ENCODE measurements around the gene WWP2. TPM values are rescaled to one million over a fixed set of nuclear protein-coding genes. Genes with fewer than 3 reads are reported as not detected.
"Not testable (repeated sequence)": the region's sequence is repeated elsewhere in the genome, so short reads cannot be mapped to it uniquely, and the experiment has no call there.

The WWP2 gene
- polyA plus RNA-seq, 1 donor from 2014 or later, result 11.9 TPM

GRCh38 chr16:69951017-69951671 lies 189.0 kb downstream of the WWP2 start, which contains the start of gene CLEC18A:
Gene CLEC18A (plus strand): TSS chr16:69951334. CDS start chr16:69951367, 33 bp downstream.
- not testable (repeated sequence) for H3F3A ChIP-seq (ENCODE audit: insufficient read depth, low read length, poor library complexity, severe bottlenecking); H3K27me3 ChIP-seq (ENCODE audit: insufficient read depth, low read depth, low read length); H2AFZ ChIP-seq (ENCODE audit: low read depth, low read length); H3K27ac ChIP-seq (ENCODE audit: low read length); H3K4me2 ChIP-seq (ENCODE audit: low read length); H3K4me3 ChIP-seq (ENCODE audit: low read length); H4K20me1 ChIP-seq (ENCODE audit: insufficient read depth); H3K9ac ChIP-seq (ENCODE audit: low read length); H3K36me3 ChIP-seq (ENCODE audit: insufficient read depth, low read length); H3K79me2 ChIP-seq (replicated peaks; ENCODE audit: insufficient read depth, low read length); H3K9me3 ChIP-seq (ENCODE audit: low read length); H3K9me2 ChIP-seq (ENCODE audit: insufficient read depth, low read length)

- H3K9me2 ChIP-seq (ENCODE audit: insufficient read depth, low read length); H2AFZ ChIP-seq (ENCODE audit: low read depth, low read length); H3F3A ChIP-seq (ENCODE audit: insufficient read depth, low read length, poor library complexity, severe bottlenecking); H3K27ac ChIP-seq (ENCODE audit: low read length); H3K4me2 ChIP-seq (ENCODE audit: low read length); H3K79me2 ChIP-seq (replicated peaks; ENCODE audit: insufficient read depth, low read length); H3K9me3 ChIP-seq (ENCODE audit: low read length); H3K4me3 ChIP-seq (ENCODE audit: low read length); H3K27me3 ChIP-seq (ENCODE audit: insufficient read depth, low read depth, low read length); H3K36me3 ChIP-seq (ENCODE audit: insufficient read depth, low read length); H4K20me1 ChIP-seq (ENCODE audit: insufficient read depth); H3K9ac ChIP-seq (ENCODE audit: low read length): not testable (repeated sequence)
Observed at GRCh38 chr16:69951672-69952031, 189.5 kb downstream of the WWP2 start.

GRCh38 chr16:69952116-69952515 lies 190.0 kb downstream of the WWP2 start:
- not testable (repeated sequence) for H3K9ac ChIP-seq (ENCODE audit: low read length); H3K4me2 ChIP-seq (ENCODE audit: low read length); H2AFZ ChIP-seq (ENCODE audit: low read depth, low read length); H3K4me3 ChIP-seq (ENCODE audit: low read length); H3K27me3 ChIP-seq (ENCODE audit: insufficient read depth, low read depth, low read length); H3K36me3 ChIP-seq (ENCODE audit: insufficient read depth, low read length); H3K27ac ChIP-seq (ENCODE audit: low read length); H3K9me2 ChIP-seq (ENCODE audit: insufficient read depth, low read length); H3F3A ChIP-seq (ENCODE audit: insufficient read depth, low read length, poor library complexity, severe bottlenecking); H3K79me2 ChIP-seq (replicated peaks; ENCODE audit: insufficient read depth, low read length); H3K9me3 ChIP-seq (ENCODE audit: low read length); H4K20me1 ChIP-seq (ENCODE audit: insufficient read depth)

GRCh38 chr16:69952572-69953355 lies 190.6 kb downstream of the WWP2 start:
- H3K4me2 ChIP-seq (ENCODE audit: low read length); H3K36me3 ChIP-seq (ENCODE audit: insufficient read depth, low read length); H3K9ac ChIP-seq (ENCODE audit: low read length); H3K4me3 ChIP-seq (ENCODE audit: low read length); H4K20me1 ChIP-seq (ENCODE audit: insufficient read depth); H2AFZ ChIP-seq (ENCODE audit: low read depth, low read length); H3K27me3 ChIP-seq (ENCODE audit: insufficient read depth, low read depth, low read length); H3K9me3 ChIP-seq (ENCODE audit: low read length); H3K79me2 ChIP-seq (replicated peaks; ENCODE audit: insufficient read depth, low read length); H3K27ac ChIP-seq (ENCODE audit: low read length); H3F3A ChIP-seq (ENCODE audit: insufficient read depth, low read length, poor library complexity, severe bottlenecking); H3K9me2 ChIP-seq (ENCODE audit: insufficient read depth, low read length): not testable (repeated sequence)

GRCh38 chr16:69954241-69954640 lies 192.1 kb downstream of the WWP2 start:
- H4K20me1 ChIP-seq (ENCODE audit: insufficient read depth); H3K27ac ChIP-seq (ENCODE audit: low read length); H3K4me3 ChIP-seq (ENCODE audit: low read length); H3K4me2 ChIP-seq (ENCODE audit: low read length); H3K9me2 ChIP-seq (ENCODE audit: insufficient read depth, low read length); H3K79me2 ChIP-seq (replicated peaks; ENCODE audit: insufficient read depth, low read length); H3K27me3 ChIP-seq (ENCODE audit: insufficient read depth, low read depth, low read length); H3K36me3 ChIP-seq (ENCODE audit: insufficient read depth, low read length); H3K9me3 ChIP-seq (ENCODE audit: low read length); H3F3A ChIP-seq (ENCODE audit: insufficient read depth, low read length, poor library complexity, severe bottlenecking); H2AFZ ChIP-seq (ENCODE audit: low read depth, low read length); H3K9ac ChIP-seq (ENCODE audit: low read length): not testable (repeated sequence)

- H3K4me2 ChIP-seq (ENCODE audit: low read length); H3K9me3 ChIP-seq (ENCODE audit: low read length); H3K27me3 ChIP-seq (ENCODE audit: insufficient read depth, low read depth, low read length); H3K4me3 ChIP-seq (ENCODE audit: low read length); H3K79me2 ChIP-seq (replicated peaks; ENCODE audit: insufficient read depth, low read length); H3K27ac ChIP-seq (ENCODE audit: low read length); H3K9me2 ChIP-seq (ENCODE audit: insufficient read depth, low read length); H4K20me1 ChIP-seq (ENCODE audit: insufficient read depth); H2AFZ ChIP-seq (ENCODE audit: low read depth, low read length); H3F3A ChIP-seq (ENCODE audit: insufficient read depth, low read length, poor library complexity, severe bottlenecking); H3K9ac ChIP-seq (ENCODE audit: low read length); H3K36me3 ChIP-seq (ENCODE audit: insufficient read depth, low read length): not testable (repeated sequence)
Observed at GRCh38 chr16:69963312-69963711, 201.2 kb downstream of the WWP2 start.

- H3K9ac ChIP-seq (ENCODE audit: low read length); H3K4me3 ChIP-seq (ENCODE audit: low read length); H2AFZ ChIP-seq (ENCODE audit: low read depth, low read length); H3F3A ChIP-seq (ENCODE audit: insufficient read depth, low read length, poor library complexity, severe bottlenecking); H3K9me3 ChIP-seq (ENCODE audit: low read length); H3K36me3 ChIP-seq (ENCODE audit: insufficient read depth, low read length); H3K79me2 ChIP-seq (replicated peaks; ENCODE audit: insufficient read depth, low read length); H4K20me1 ChIP-seq (ENCODE audit: insufficient read depth); H3K4me2 ChIP-seq (ENCODE audit: low read length); H3K27ac ChIP-seq (ENCODE audit: low read length); H3K27me3 ChIP-seq (ENCODE audit: insufficient read depth, low read depth, low read length); H3K9me2 ChIP-seq (ENCODE audit: insufficient read depth, low read length): not testable (repeated sequence)
Observed at GRCh38 chr16:69964960-69965660, 203.0 kb downstream of the WWP2 start.

GRCh38 chr16:69965661-69966054 lies 203.5 kb downstream of the WWP2 start:
- H3K9me3 ChIP-seq (ENCODE audit: low read length); H3K4me2 ChIP-seq (ENCODE audit: low read length); H3K27ac ChIP-seq (ENCODE audit: low read length); H3K9ac ChIP-seq (ENCODE audit: low read length); H2AFZ ChIP-seq (ENCODE audit: low read depth, low read length); H3F3A ChIP-seq (ENCODE audit: insufficient read depth, low read length, poor library complexity, severe bottlenecking); H3K36me3 ChIP-seq (ENCODE audit: insufficient read depth, low read length); H3K27me3 ChIP-seq (ENCODE audit: insufficient read depth, low read depth, low read length); H3K9me2 ChIP-seq (ENCODE audit: insufficient read depth, low read length); H4K20me1 ChIP-seq (ENCODE audit: insufficient read depth); H3K4me3 ChIP-seq (ENCODE audit: low read length); H3K79me2 ChIP-seq (replicated peaks; ENCODE audit: insufficient read depth, low read length): not testable (repeated sequence)
